Activated CD4-positive, alpha-beta T cell treated with anti-CD3 and anti-CD28 coated beads, Interleukin-2, amount 10 ng/mL, durations not matched to agents 7 days and 5 days (primary cell): ENCODE measurements around the gene MASP1. TPM values are rescaled to one million over a fixed set of nuclear protein-coding genes. Genes with fewer than 3 reads are reported as not detected.
"Not testable (repeated sequence)": the region's sequence is repeated elsewhere in the genome, so short reads cannot be mapped to it uniquely, and the experiment has no call there.

Experiments
- CTCF ChIA-PET: fragments of 350-600 bp; sonication (Branson Sonifier 250); formaldehyde crosslinking; loops from one replicate; lab custom pipeline; 2021; ENCODE audit warnings: antibody characterized with exemption; lab: Charles Lee
- POLR2A ChIA-PET: fragments of 350-600 bp; sonication (Branson Sonifier 250); formaldehyde crosslinking; loops from one replicate; lab custom pipeline; 2021; ENCODE audit warnings: antibody characterized with exemption; lab: Charles Lee
- DNase-seq: peaks from one replicate; pipeline ENCODE4 v3.0.0-alpha.2; 2020
- H3K27ac Mint-ChIP-seq: one replicate; pipeline ENCODE4 v1.8.0; 2021; ENCODE audit warnings: mild to moderate bottlenecking, moderate library complexity, mixed read lengths
- H3K27me3 Mint-ChIP-seq: one replicate; pipeline ENCODE4 v1.8.0; 2021; ENCODE audit warnings: mixed read lengths
- H3K36me3 Mint-ChIP-seq: one replicate; pipeline ENCODE4 v1.8.0; 2021; ENCODE audit warnings: low read depth, mixed read lengths
- H3K4me1 Mint-ChIP-seq: one replicate; pipeline ENCODE4 v1.8.0; 2021; ENCODE audit warnings: mixed read lengths
- H3K4me3 Mint-ChIP-seq: one replicate; pipeline ENCODE4 v1.8.0; 2021; ENCODE audit warnings: mild to moderate bottlenecking, moderate library complexity, mixed read lengths
- H3K9me3 Mint-ChIP-seq: one replicate; pipeline ENCODE4 v1.8.0; 2021; ENCODE audit warnings: mixed read lengths
- total RNA-seq, 2 experiments: library from RNA; stranded (reverse); gene quantifications; one replicate each; pipeline ENCODE4 v1.2.3, GENCODE V29; 2021

The MASP1 gene
- total RNA-seq, 2 experiments from 2014 or later, result not detected

GRCh38 chr3:187208159-187208558, 83.4 kb downstream of the MASP1 start:
- Mint-ChIP-seq H3K4me3 (no peak overlapping the region), H3K9me3 (peaks cover 4% of the 10 kb centered on the region), H3K27ac (no peak overlapping the region), H3K4me1 (no peaks in the 10 kb centered on the region), H3K36me3 (no peaks in the 10 kb centered on the region), H3K27me3 (peaks cover 15% of the 10 kb centered on the region)
- ChIA-PET POLR2A (no interaction called here), CTCF (no interaction called here)
- DNase-seq, result no peak

- DNase-seq, result no peak
- H3K4me1 Mint-ChIP-seq, result no peaks in the 10 kb centered on the region
- POLR2A ChIA-PET, result no interaction called here
- CTCF ChIA-PET, result no interaction called here
- H3K9me3 Mint-ChIP-seq, result peaks cover 4% of the 10 kb centered on the region
- no peak overlapping the region for H3K4me3 Mint-ChIP-seq
- no peak overlapping the region for H3K27ac Mint-ChIP-seq
- peaks cover 21% of the 10 kb centered on the region for H3K27me3 Mint-ChIP-seq
- no peaks in the 10 kb centered on the region for H3K36me3 Mint-ChIP-seq
Observed at GRCh38 chr3:187207624-187208023, 83.9 kb downstream of the MASP1 start.

GRCh38 chr3:187207062-187207461, 84.5 kb downstream of the MASP1 start:
- H3K4me3 Mint-ChIP-seq, result no peak overlapping the region
- H3K27ac Mint-ChIP-seq, result no peak overlapping the region
- peaks cover 26% of the 10 kb centered on the region for H3K27me3 Mint-ChIP-seq
- H3K36me3 Mint-ChIP-seq, result no peaks in the 10 kb centered on the region
- H3K9me3 Mint-ChIP-seq, result peaks cover 4% of the 10 kb centered on the region
- no peak for DNase-seq
- H3K4me1 Mint-ChIP-seq, result no peaks in the 10 kb centered on the region
- ChIA-PET POLR2A (no interaction called here), CTCF (interaction anchor here (0.6 kb wide), 1 partner anchor 1620 kb away, joined by 6 read pairs; no protein-coding TSS in a partner anchor)

GRCh38 chr3:187205683-187206082, 85.9 kb downstream of the MASP1 start:
- no peak for DNase-seq
- ChIA-PET POLR2A (no interaction called here), CTCF (no interaction called here)
- Mint-ChIP-seq H3K4me1 (no peaks in the 10 kb centered on the region), H3K9me3 (peaks cover 4% of the 10 kb centered on the region), H3K27ac (no peak overlapping the region), H3K27me3 (peaks cover 30% of the 10 kb centered on the region), H3K36me3 (no peaks in the 10 kb centered on the region), H3K4me3 (no peak overlapping the region)

- CTCF ChIA-PET, result interaction anchor here (1.0 kb wide), 1 partner anchor 34 kb away, joined by 3 read pairs; no protein-coding TSS in a partner anchor
- H3K27me3 Mint-ChIP-seq, result peaks cover 21% of the 10 kb centered on the region
- DNase-seq, H3K4me1 Mint-ChIP-seq, H3K27ac Mint-ChIP-seq, H3K4me3 Mint-ChIP-seq, H3K9me3 Mint-ChIP-seq, H3K36me3 Mint-ChIP-seq, POLR2A ChIA-PET: not testable (repeated sequence)
Observed at GRCh38 chr3:187199463-187200050, 92.0 kb downstream of the MASP1 start.

GRCh38 chr3:187198490-187198889, 93.0 kb downstream of the MASP1 start:
- ChIA-PET CTCF (no interaction called here), POLR2A (no interaction called here)
- no peak for DNase-seq
- Mint-ChIP-seq H3K36me3 (no peaks in the 10 kb centered on the region), H3K9me3 (no peaks in the 10 kb centered on the region), H3K27me3 (peaks cover 31% of the 10 kb centered on the region), H3K27ac (no peak overlapping the region), H3K4me1 (no peaks in the 10 kb centered on the region), H3K4me3 (no peak overlapping the region)

- no peak for DNase-seq
- H3K27me3 Mint-ChIP-seq, result peaks cover 32% of the 10 kb centered on the region
- no peaks in the 10 kb centered on the region for H3K9me3 Mint-ChIP-seq
- ChIA-PET POLR2A (no interaction called here), CTCF (interaction anchor here (0.5 to 1.1 kb wide), 2 partner anchors 8 to 1435 kb away, joined by 3 read pairs; no protein-coding TSS in a partner anchor)
- H3K27ac Mint-ChIP-seq, result no peak within 1 kb of the TSS
- H3K36me3 Mint-ChIP-seq, result no peaks in the 10 kb centered on the region
- no peak within 1 kb of the TSS for H3K4me3 Mint-ChIP-seq
- peaks cover 3% of the 10 kb centered on the region for H3K4me1 Mint-ChIP-seq
Observed at GRCh38 chr3:187197335-187197649, 94.2 kb downstream of the MASP1 start, which contains the start of gene RTP1. Gene RTP1 (plus strand): TSS chr3:187197486. CDS start chr3:187197516, 30 bp downstream.

GRCh38 chr3:187196573-187197334, 94.8 kb downstream of the MASP1 start:
- ChIA-PET POLR2A (no interaction called here), CTCF (interaction anchor here (0.5 to 1.1 kb wide), 2 partner anchors 7 to 1434 kb away, joined by 3 read pairs; no protein-coding TSS in a partner anchor)
- DNase-seq, result no peak
- H3K36me3 Mint-ChIP-seq, result no peaks in the 10 kb centered on the region
- H3K9me3 Mint-ChIP-seq, result no peaks in the 10 kb centered on the region
- H3K27ac Mint-ChIP-seq, result no peak overlapping the region
- H3K4me3 Mint-ChIP-seq, result no peak overlapping the region
- peaks cover 30% of the 10 kb centered on the region for H3K27me3 Mint-ChIP-seq
- H3K4me1 Mint-ChIP-seq, result peaks cover 3% of the 10 kb centered on the region

GRCh38 chr3:187193181-187193580, 98.4 kb downstream of the MASP1 start:
- peaks cover 55% of the 10 kb centered on the region for H3K27me3 Mint-ChIP-seq
- POLR2A ChIA-PET, result no interaction called here
- CTCF ChIA-PET, result no interaction called here

GRCh38 chr3:187191271-187191670, 100.3 kb downstream of the MASP1 start:
- Mint-ChIP-seq H3K4me1 (peaks cover 3% of the 10 kb centered on the region), H3K9me3 (no peaks in the 10 kb centered on the region), H3K27ac (no peak overlapping the region), H3K27me3 (peaks cover 65% of the 10 kb centered on the region), H3K36me3 (no peaks in the 10 kb centered on the region), H3K4me3 (no peak overlapping the region)
- CTCF ChIA-PET, result interaction anchor here (0.6 kb wide), 1 partner anchor 1411 kb away, joined by 3 read pairs; no protein-coding TSS in a partner anchor
- POLR2A ChIA-PET, result no interaction called here
- no peak for DNase-seq

More at GRCh38 chr3:187193181-187193580, 98.4 kb downstream of the MASP1 start:
- Mint-ChIP-seq H3K4me1 (peaks cover 3% of the 10 kb centered on the region), H3K36me3 (no peaks in the 10 kb centered on the region), H3K9me3 (no peaks in the 10 kb centered on the region), H3K4me3 (no peak overlapping the region), H3K27ac (no peak overlapping the region)
- DNase-seq, result no peak

- Mint-ChIP-seq H3K27ac (no peak overlapping the region), H3K27me3 (peaks cover 54% of the 10 kb centered on the region), H3K9me3 (no peaks in the 10 kb centered on the region), H3K36me3 (peaks cover 3% of the 10 kb centered on the region), H3K4me3 (no peak overlapping the region), H3K4me1 (peaks cover 3% of the 10 kb centered on the region)
- DNase-seq, result no peak
- ChIA-PET POLR2A (no interaction called here), CTCF (interaction anchor here (0.6 to 1.4 kb wide), 2 partner anchors 8 to 76 kb away, joined by 3 read pairs; partner anchors contain the start of gene RTP1)
Observed at GRCh38 chr3:187188931-187189330, 102.6 kb downstream of the MASP1 start.

- no peak for DNase-seq
- Mint-ChIP-seq H3K4me3 (no peak overlapping the region), H3K27ac (no peak overlapping the region), H3K4me1 (peaks cover 14% of the 10 kb centered on the region), H3K27me3 (peaks cover 37% of the 10 kb centered on the region), H3K9me3 (peaks cover 4% of the 10 kb centered on the region), H3K36me3 (peaks cover 3% of the 10 kb centered on the region)
- ChIA-PET POLR2A (no interaction called here), CTCF (interaction anchor here (0.6 kb wide), 1 partner anchor 22 kb away, joined by 5 read pairs; no protein-coding TSS in a partner anchor)
Observed at GRCh38 chr3:187186801-187187421, 104.6 kb downstream of the MASP1 start.

- H3K27ac Mint-ChIP-seq, result no peak overlapping the region
- peaks cover 33% of the 10 kb centered on the region for H3K27me3 Mint-ChIP-seq
- POLR2A ChIA-PET, result no interaction called here
- peaks cover 4% of the 10 kb centered on the region for H3K36me3 Mint-ChIP-seq
- H3K4me1 Mint-ChIP-seq, result peaks cover 14% of the 10 kb centered on the region
- DNase-seq, result no peak
- H3K9me3 Mint-ChIP-seq, result peaks cover 4% of the 10 kb centered on the region
- CTCF ChIA-PET, result interaction anchor here (0.6 kb wide), 1 partner anchor 21 kb away, joined by 5 read pairs; no protein-coding TSS in a partner anchor
- H3K4me3 Mint-ChIP-seq, result no peak overlapping the region
Observed at GRCh38 chr3:187186375-187186774, 105.2 kb downstream of the MASP1 start.
